Liver (tissue), 4 donors: ENCODE results near the gene FKBP14. TPM values are rescaled to one million over a fixed set of nuclear protein-coding genes. Genes with fewer than 3 reads are reported as not detected.

Experiments used
- polyA plus RNA-seq, 2 donors: library from polyadenylated mRNA; stranded (reverse) in 1 of 2; unstranded in 1 of 2; fragments of 200-250 nt in 1 of 2; fragments of >200 nt in 1 of 2; fragmentation: Nextera tagmentation in 1 of 2; extraction: Ambion mirVana in 1 of 2; gene quantifications; one replicate each; pipeline versions ENCODE4 v1.2.1 to v1.2.3, GENCODE V29; 2013 to 2015
- total RNA-seq, 2 donors: library from RNA; depleted of rRNA; stranded (reverse); fragments of >200 nt; gene quantifications; one replicate each; pipeline ENCODE4 v1.2.3, GENCODE V29; 2014
- donor health status: healthy.
- donor health status: healthy.
- donor health status: healthy.

Gene FKBP14
- total and polyA plus RNA-seq, 4 donors, result 2.6 to 6.1 (median 3.5) TPM

Other genes with a start within 250 kb of the FKBP14 start
- gene WIPF3, start 220.2 kb downstream of the FKBP14 start, total RNA-seq, result under 1 TPM in 1 of 2 donors, not detected in 1; 0.14 TPM
- gene WIPF3, start 220.2 kb downstream of the FKBP14 start, polyA plus RNA-seq, result under 1 TPM; 0.10 to 0.23 TPM
- 1 to 10 TPM; 2.6 to 4.1 TPM for gene SCRN1, start 36.9 kb downstream of the FKBP14 start, total RNA-seq
- 1 to 10 TPM; 1.1 to 1.3 TPM for gene SCRN1, start 36.9 kb downstream of the FKBP14 start, polyA plus RNA-seq
- gene PLEKHA8, start 1.7 kb upstream of the FKBP14 start, total RNA-seq, result 1 to 10 TPM; 3.0 to 5.4 TPM
- gene PLEKHA8, start 1.7 kb upstream of the FKBP14 start, polyA plus RNA-seq, result 1 to 10 TPM; 1.0 to 1.8 TPM
- gene MTURN, start 108.3 kb upstream of the FKBP14 start, total RNA-seq, result 10 to 100 TPM in 1 of 2 donors, 1 to 10 TPM in 1; 9.3 to 14.4 TPM
- 1 to 10 TPM; 2.4 to 2.8 TPM for gene MTURN, start 108.3 kb upstream of the FKBP14 start, polyA plus RNA-seq